Gastroesophageal sphincter (tissue), 2 donors: ENCODE results near the gene OXNAD1.

ENCODE experiments used
- EP300 ChIP-seq: sonication (generic); formaldehyde crosslinking; IDR thresholded peaks from one replicate; pipeline ENCODE4 v1.6.1; 2017; ENCODE audit warnings: antibody characterized with exemption, mild to moderate bottlenecking
- POLR2A ChIP-seq, 2 donors: fragments of 450-650 bp; IDR thresholded peaks; one replicate each; pipeline ENCODE4 v1.6.1; 2017; ENCODE audit warnings: antibody characterized with exemption in 2 of 2, mild to moderate bottlenecking in 2 of 2, moderate library complexity in 1 of 2
- POLR2AphosphoS5 ChIP-seq: sonication (generic); formaldehyde crosslinking; IDR thresholded peaks from one replicate; pipeline ENCODE4 v1.6.1; 2017; ENCODE audit warnings: antibody characterized with exemption

GRCh38 chr3:16309558-16309957 lies 44.5 kb downstream of the OXNAD1 start:
- no peak for TF ChIP-seq POLR2A (IDR thresholded peaks at IDR 0.05)
- TF ChIP-seq POLR2AphosphoS5: no peak
- TF ChIP-seq EP300: no peak
